T follicular helper cell (primary cell): Measurements from ENCODE around the gene DDX39B.
"Not testable (repeated sequence)": the region's sequence is repeated elsewhere in the genome, so short reads cannot be mapped to it uniquely, and the experiment has no call there.

ENCODE experiments used
- DNase-seq: peaks from one replicate; pipeline ENCODE4 v3.0.0-alpha.2; 2020; ENCODE audit warnings: low read depth

The DDX39B gene

GRCh38 chr6:31528821-31529328 is 12.9 kb downstream of the DDX39B start, which contains the start of gene MCCD1:
Gene MCCD1, plus strand, starts transcription at chr6:31528962. Its CDS starts 53 bp downstream, at chr6:31529015.
- DNase-seq = no peak

- DNase-seq = no peak
These were observed 13.5 kb downstream of the DDX39B start for GRCh38 chr6:31528307-31528777.

GRCh38 chr6:31525932-31526591 is 15.7 kb downstream of the DDX39B start:
- DNase-seq = no peak

- DNase-seq = no peak
These were observed 16.3 kb downstream of the DDX39B start for GRCh38 chr6:31525553-31525931.

GRCh38 chr6:31521835-31522234 is 20.0 kb downstream of the DDX39B start:
- DNase-seq = no peak

- no peak for DNase-seq
These were observed 28.2 kb downstream of the DDX39B start for GRCh38 chr6:31513456-31514165.

- no peak for DNase-seq
These were observed 31.8 kb downstream of the DDX39B start for GRCh38 chr6:31510007-31510406.

GRCh38 chr6:31509036-31509435 is 32.8 kb downstream of the DDX39B start:
- not testable (repeated sequence) for DNase-seq

GRCh38 chr6:31502586-31502985 is 39.2 kb downstream of the DDX39B start:
- DNase-seq = no peak

- not testable (repeated sequence) for DNase-seq
These were observed 42.2 kb downstream of the DDX39B start for GRCh38 chr6:31499648-31500047.

- DNase-seq = no peak
These were observed 43.1 kb downstream of the DDX39B start for GRCh38 chr6:31498748-31499147.

GRCh38 chr6:31497531-31498476 is 44.0 kb downstream of the DDX39B start, which contains the start of gene MICB:
Gene MICB, plus strand, starts transcription at chr6:31498145. Its CDS starts 49 bp downstream, at chr6:31498194.
- peak; percentile 85 for DNase-seq

- not testable (repeated sequence) for DNase-seq
These were observed 45.0 kb downstream of the DDX39B start for GRCh38 chr6:31496826-31497225.

- DNase-seq = no peak
These were observed 46.2 kb downstream of the DDX39B start for GRCh38 chr6:31495580-31495979.

GRCh38 chr6:31493875-31494694 is 47.7 kb downstream of the DDX39B start:
- DNase-seq = peak; percentile 66

- DNase-seq = not testable (repeated sequence)
These were observed 48.3 kb downstream of the DDX39B start for GRCh38 chr6:31493550-31493874.

GRCh38 chr6:31490115-31490873 is 51.5 kb downstream of the DDX39B start:
- no peak for DNase-seq

- DNase-seq = no peak
These were observed 52.7 kb downstream of the DDX39B start for GRCh38 chr6:31489086-31489485.

GRCh38 chr6:31487674-31488073 is 54.1 kb downstream of the DDX39B start:
- not testable (repeated sequence) for DNase-seq
